WTC11 (cell line): ENCODE data around the gene PCSK2.

Experiments used
- AR ChIP-seq: fragments of 250-450 bp; sonication (Bioruptor Pico); IDR thresholded peaks from 2 replicates; pipeline ENCODE4 v1.9.0; 2021; ENCODE audit warnings: mild to moderate bottlenecking
- CTCF ChIP-seq: fragments of 200-600 bp; IDR thresholded peaks from 2 replicates; pipeline ENCODE4 v1.8.0; 2022; ENCODE audit warnings: antibody characterized with exemption
- ESRRA ChIP-seq: sonication (generic); formaldehyde crosslinking; IDR thresholded peaks from 2 replicates; pipeline ENCODE4 v1.8.1; 2022; ENCODE audit warnings: mild to moderate bottlenecking, missing genetic modification reagents, borderline replicate concordance
- FOXK1 ChIP-seq: sonication (generic); formaldehyde crosslinking; IDR thresholded peaks from 2 replicates; pipeline ENCODE4 v1.8.0; 2022; ENCODE audit warnings: mild to moderate bottlenecking, moderate library complexity, missing genetic modification reagents
- IRF1 ChIP-seq: sonication (generic); formaldehyde crosslinking; IDR thresholded peaks from 2 replicates; pipeline ENCODE4 v1.8.0; 2023; ENCODE audit warnings: missing genetic modification reagents
- NFE2L1 ChIP-seq: sonication (generic); formaldehyde crosslinking; IDR thresholded peaks from 2 replicates; pipeline ENCODE4 v1.8.1; 2023; ENCODE audit warnings: missing genetic modification reagents
- NR2C2 ChIP-seq: sonication (generic); formaldehyde crosslinking; IDR thresholded peaks from 2 replicates; pipeline ENCODE4 v1.8.0; 2022; ENCODE audit warnings: mild to moderate bottlenecking, missing genetic modification reagents
- SMAD3 ChIP-seq: sonication (generic); formaldehyde crosslinking; IDR thresholded peaks from 2 replicates; pipeline ENCODE4 v1.8.0; 2022; ENCODE audit warnings: missing genetic modification reagents, mild to moderate bottlenecking, borderline replicate concordance
- ZMAT4 ChIP-seq: fragments of 250-450 bp; sonication (Bioruptor Pico); IDR thresholded peaks from 2 replicates; pipeline ENCODE4 v1.9.0; 2021; ENCODE audit warnings: mild to moderate bottlenecking
- ZNF263 ChIP-seq: sonication (generic); formaldehyde crosslinking; IDR thresholded peaks from 2 replicates; pipeline ENCODE4 v1.8.1; 2022; ENCODE audit warnings: low read depth, mild to moderate bottlenecking, moderate library complexity, missing genetic modification reagents
- ZNF423 ChIP-seq: fragments of 250-450 bp; sonication (Bioruptor Pico); IDR thresholded peaks from 2 replicates; pipeline ENCODE4 v2.1.2; 2022; ENCODE audit warnings: mild to moderate bottlenecking, moderate library complexity
- ZNF512 ChIP-seq: sonication (generic); formaldehyde crosslinking; IDR thresholded peaks from 2 replicates; pipeline ENCODE4 v1.8.1; 2022; ENCODE audit warnings: missing genetic modification reagents, borderline replicate concordance

- TF ChIP-seq ZNF423 (CRISPR knock-in tag) (no peak), CTCF (no peak), FOXK1 (CRISPR knock-in tag) (no peak), ZMAT4 (CRISPR knock-in tag) (no peak), ZNF512 (CRISPR knock-in tag) (no peak), NR2C2 (CRISPR knock-in tag) (no peak), AR (CRISPR knock-in tag) (no peak), NFE2L1 (no peak), ZNF263 (no peak), SMAD3 (no peak), ESRRA (CRISPR knock-in tag) (no peak), IRF1 (no peak)
Measured at GRCh38 chr20:17467120-17467655, 240.3 kb downstream of the PCSK2 start.
